ENCODE data around the gene HCAR1. TPM values are rescaled to one million over a fixed set of nuclear protein-coding genes. Genes with fewer than 3 reads are reported as not detected.
"Not testable (repeated sequence)": the region's sequence is repeated elsewhere in the genome, so short reads cannot be mapped to it uniquely, and the experiment has no call there.

Gene HCAR1
- total RNA-seq, 1 experiment from 2014 or later: 0.04 TPM

- DNase-seq (ENCODE audit: low spot score); H3K36me3 Mint-ChIP-seq; ATAC-seq; H3K4me3 Mint-ChIP-seq; POLR2A ChIA-PET; H3K27me3 Mint-ChIP-seq (ENCODE audit: low read depth); H3K4me1 Mint-ChIP-seq; H3K27ac Mint-ChIP-seq; H3K9me3 Mint-ChIP-seq: not testable (repeated sequence)
- CTCF ChIA-PET: interaction anchor here (0.6 kb wide), 1 partner anchor 9 kb away, joined by 4 read pairs; no protein-coding TSS in a partner anchor
These were observed 53.9 kb downstream of the HCAR1 start for GRCh38 chr12:122676781-122677180.

Other genes with a start within 250 kb of the HCAR1 start
- gene ZCCHC8, start 229.9 kb downstream of the HCAR1 start, total RNA-seq (2021): 24.3 to 28.4 TPM (median 25.7 TPM) in 3 replicates
- gene RSRC2, start 203.9 kb downstream of the HCAR1 start, total RNA-seq (2021): 78.3 to 93.1 TPM (median 82.4 TPM) in 3 replicates
- 78.3 to 85.1 TPM (median 83.4 TPM) in 3 replicates for gene KNTC1, start 203.6 kb downstream of the HCAR1 start, total RNA-seq (2021)
- gene HCAR2, start 27.5 kb downstream of the HCAR1 start, total RNA-seq (2021): not detected in 3 replicates
- not detected in 3 replicates for gene HCAR3, start 14.0 kb downstream of the HCAR1 start, total RNA-seq (2021)
- gene DENR, start 22.0 kb upstream of the HCAR1 start, total RNA-seq (2021): 66.5 to 81.5 TPM (median 70.8 TPM) in 3 replicates
- gene CCDC62, start 43.7 kb upstream of the HCAR1 start, total RNA-seq (2021): 0.33 to 0.78 TPM (median 0.34 TPM) in 3 replicates
- gene HIP1R, start 104.6 kb upstream of the HCAR1 start, total RNA-seq (2021): 22.8 to 45.2 TPM (median 26.8 TPM) in 3 replicates
- 10.4 to 18.1 TPM (median 11.4 TPM) in 3 replicates for gene VPS37B, start 165.3 kb upstream of the HCAR1 start, total RNA-seq (2021)
- gene ABCB9, start 235.6 kb upstream of the HCAR1 start, total RNA-seq (2021): 4.8 to 6.3 TPM (median 5.8 TPM) in 3 replicates
- 17.3 to 28.1 TPM (median 23.9 TPM) in 3 replicates for gene OGFOD2, start 244.4 kb upstream of the HCAR1 start, total RNA-seq (2021)
- gene ARL6IP4, start 249.8 kb upstream of the HCAR1 start, total RNA-seq (2021): 133 to 150 TPM (median 146 TPM) in 3 replicates